ENCODE results near the gene CBX1. TPM values are rescaled to one million over a fixed set of nuclear protein-coding genes. Genes with fewer than 3 reads are reported as not detected.

Gene CBX1
- total and polyA plus RNA-seq, 2 of the 13 experiments (the other 11 are each of a cell fraction or from before 2014, with no cell fraction given), result 17.8 to 108 TPM

DNA sequence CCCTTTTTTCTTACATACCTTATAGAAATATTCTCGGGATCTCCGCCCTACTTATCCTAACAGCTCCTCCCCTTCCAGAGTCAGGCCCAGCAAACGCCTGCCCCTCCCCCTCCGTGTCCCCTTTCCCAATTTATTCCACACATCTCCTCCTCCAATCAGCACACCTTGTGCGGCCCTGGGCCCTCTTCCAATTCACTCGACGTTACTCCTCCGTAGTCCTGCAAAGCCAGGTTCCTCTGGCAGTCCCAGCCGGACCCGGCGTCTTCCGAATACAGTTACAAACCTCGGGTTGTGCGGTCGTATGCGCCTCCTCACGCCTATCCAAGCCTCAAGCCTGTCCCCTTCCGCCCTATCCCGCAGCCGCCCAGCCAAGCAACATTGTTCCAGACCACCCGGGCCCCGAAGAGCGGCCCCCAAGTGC, 677 bp downstream of the CBX1 start (continued):
- TF ChIP-seq ZNF710 (CRISPR knock-in tag; IDR thresholded peaks at IDR 0.05; ENCODE audit: borderline replicate concordance), result no peak; the same call in 1 of the 2 replicates
- TF ChIP-seq, protein P1, sequence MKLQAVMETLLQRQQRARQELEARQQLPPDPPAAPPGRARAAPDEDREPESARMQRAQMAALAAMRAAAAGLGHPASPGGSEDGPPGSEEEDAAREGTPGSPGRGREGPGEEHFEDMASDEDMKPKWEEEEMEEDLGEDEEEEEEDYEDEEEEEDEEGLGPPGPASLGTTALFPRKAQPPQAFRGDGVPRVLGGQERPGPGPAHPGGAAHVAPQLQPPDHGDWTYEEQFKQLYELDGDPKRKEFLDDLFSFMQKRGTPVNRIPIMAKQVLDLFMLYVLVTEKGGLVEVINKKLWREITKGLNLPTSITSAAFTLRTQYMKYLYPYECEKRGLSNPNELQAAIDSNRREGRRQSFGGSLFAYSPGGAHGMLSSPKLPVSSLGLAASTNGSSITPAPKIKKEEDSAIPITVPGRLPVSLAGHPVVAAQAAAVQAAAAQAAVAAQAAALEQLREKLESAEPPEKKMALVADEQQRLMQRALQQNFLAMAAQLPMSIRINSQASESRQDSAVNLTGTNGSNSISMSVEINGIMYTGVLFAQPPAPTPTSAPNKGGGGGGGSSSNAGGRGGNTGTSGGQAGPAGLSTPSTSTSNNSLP (IDR thresholded peaks at IDR 0.05; ENCODE audit: low read depth, low read length), result 0 out of 2 replicates have a peak, but pooled peaks have one; percentile 22
- no peak for TF ChIP-seq HNF4G (IDR thresholded peaks at IDR 0.05; ENCODE audit: borderline replicate concordance, low read depth, low read length)
- TF ChIP-seq HNF4G (CRISPR knock-in tag; IDR thresholded peaks at IDR 0.05; ENCODE audit: borderline replicate concordance, low read depth), result 0 out of 2 replicates have a peak, but pooled peaks have one; percentile 23
- TF ChIP-seq RFXAP (CRISPR knock-in tag; IDR thresholded peaks at IDR 0.05; ENCODE audit: borderline replicate concordance), result 0 out of 2 replicates have a peak, but pooled peaks have one; percentile 17
- TF ChIP-seq ZNF781 (CRISPR knock-in tag; IDR thresholded peaks at IDR 0.05; ENCODE audit: borderline replicate concordance, not compliant biosample characterization), result peak; percentile 20
- TF ChIP-seq TCF7 (IDR thresholded peaks at IDR 0.05; ENCODE audit: low read depth), result 0 out of 2 replicates have a peak, but pooled peaks have one; percentile 2
- no peak for TF ChIP-seq U2AF2 (IDR thresholded peaks at IDR 0.05; ENCODE audit: low read depth, low read length)
- TF ChIP-seq, protein P2, sequence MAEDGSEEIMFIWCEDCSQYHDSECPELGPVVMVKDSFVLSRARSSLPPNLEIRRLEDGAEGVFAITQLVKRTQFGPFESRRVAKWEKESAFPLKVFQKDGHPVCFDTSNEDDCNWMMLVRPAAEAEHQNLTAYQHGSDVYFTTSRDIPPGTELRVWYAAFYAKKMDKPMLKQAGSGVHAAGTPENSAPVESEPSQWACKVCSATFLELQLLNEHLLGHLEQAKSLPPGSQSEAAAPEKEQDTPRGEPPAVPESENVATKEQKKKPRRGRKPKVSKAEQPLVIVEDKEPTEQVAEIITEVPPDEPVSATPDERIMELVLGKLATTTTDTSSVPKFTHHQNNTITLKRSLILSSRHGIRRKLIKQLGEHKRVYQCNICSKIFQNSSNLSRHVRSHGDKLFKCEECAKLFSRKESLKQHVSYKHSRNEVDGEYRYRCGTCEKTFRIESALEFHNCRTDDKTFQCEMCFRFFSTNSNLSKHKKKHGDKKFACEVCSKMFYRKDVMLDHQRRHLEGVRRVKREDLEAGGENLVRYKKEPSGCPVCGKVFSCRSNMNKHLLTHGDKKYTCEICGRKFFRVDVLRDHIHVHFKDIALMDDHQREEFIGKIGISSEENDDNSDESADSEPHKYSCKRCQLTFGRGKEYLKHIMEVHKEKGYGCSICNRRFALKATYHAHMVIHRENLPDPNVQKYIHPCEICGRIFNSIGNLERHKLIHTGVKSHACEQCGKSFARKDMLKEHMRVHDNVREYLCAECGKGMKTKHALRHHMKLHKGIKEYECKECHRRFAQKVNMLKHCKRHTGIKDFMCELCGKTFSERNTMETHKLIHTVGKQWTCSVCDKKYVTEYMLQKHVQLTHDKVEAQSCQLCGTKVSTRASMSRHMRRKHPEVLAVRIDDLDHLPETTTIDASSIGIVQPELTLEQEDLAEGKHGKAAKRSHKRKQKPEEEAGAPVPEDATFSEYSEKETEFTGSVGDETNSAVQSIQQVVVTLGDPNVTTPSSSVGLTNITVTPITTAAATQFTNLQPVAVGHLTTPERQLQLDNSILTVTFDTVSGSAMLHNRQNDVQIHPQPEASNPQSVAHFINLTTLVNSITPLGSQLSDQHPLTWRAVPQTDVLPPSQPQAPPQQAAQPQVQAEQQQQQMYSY (CRISPR knock-in tag; IDR thresholded peaks at IDR 0.05), result no peak
- TF ChIP-seq TRAFD1 (CRISPR knock-in tag; IDR thresholded peaks at IDR 0.05; ENCODE audit: borderline replicate concordance), result no peak
- TF ChIP-seq TBL1XR1 (IDR thresholded peaks at IDR 0.05; ENCODE audit: borderline replicate concordance, low read length, partially characterized antibody), result no peak
- TF ChIP-seq, protein P3, sequence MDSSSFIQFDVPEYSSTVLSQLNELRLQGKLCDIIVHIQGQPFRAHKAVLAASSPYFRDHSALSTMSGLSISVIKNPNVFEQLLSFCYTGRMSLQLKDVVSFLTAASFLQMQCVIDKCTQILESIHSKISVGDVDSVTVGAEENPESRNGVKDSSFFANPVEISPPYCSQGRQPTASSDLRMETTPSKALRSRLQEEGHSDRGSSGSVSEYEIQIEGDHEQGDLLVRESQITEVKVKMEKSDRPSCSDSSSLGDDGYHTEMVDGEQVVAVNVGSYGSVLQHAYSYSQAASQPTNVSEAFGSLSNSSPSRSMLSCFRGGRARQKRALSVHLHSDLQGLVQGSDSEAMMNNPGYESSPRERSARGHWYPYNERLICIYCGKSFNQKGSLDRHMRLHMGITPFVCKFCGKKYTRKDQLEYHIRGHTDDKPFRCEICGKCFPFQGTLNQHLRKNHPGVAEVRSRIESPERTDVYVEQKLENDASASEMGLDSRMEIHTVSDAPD (CRISPR knock-in tag; IDR thresholded peaks at IDR 0.05), result no peak
- no peak for TF ChIP-seq RARA (CRISPR knock-in tag; IDR thresholded peaks at IDR 0.05)
- no peak for TF ChIP-seq ZNF629 (CRISPR knock-in tag; conservative IDR thresholded peaks at IDR 0.05)
- TF ChIP-seq ZNF878 (CRISPR knock-in tag; IDR thresholded peaks at IDR 0.05), result no peak
- TF ChIP-seq KLF13 (CRISPR knock-in tag; IDR thresholded peaks at IDR 0.05), result no peak
- TF ChIP-seq CHD2 (IDR thresholded peaks at IDR 0.05; ENCODE audit: low read depth, low read length), result 0 out of 2 replicates have a peak, but pooled peaks have one; percentile 10
- TF ChIP-seq, protein P4, sequence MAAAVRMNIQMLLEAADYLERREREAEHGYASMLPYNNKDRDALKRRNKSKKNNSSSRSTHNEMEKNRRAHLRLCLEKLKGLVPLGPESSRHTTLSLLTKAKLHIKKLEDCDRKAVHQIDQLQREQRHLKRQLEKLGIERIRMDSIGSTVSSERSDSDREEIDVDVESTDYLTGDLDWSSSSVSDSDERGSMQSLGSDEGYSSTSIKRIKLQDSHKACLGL (CRISPR knock-in tag; IDR thresholded peaks at IDR 0.05), result no peak
